Measurements from ENCODE around the gene FAIM2. TPM values are rescaled to one million over a fixed set of nuclear protein-coding genes. Genes with fewer than 3 reads are reported as not detected.
"Not testable (repeated sequence)": the region's sequence is repeated elsewhere in the genome, so short reads cannot be mapped to it uniquely, and the experiment has no call there.

FAIM2 gene
- total RNA-seq, 2 donors from 2014 or later = 1.0 to 4.9 TPM

- H3K27ac ChIP-seq = no peak overlapping the region
- ATAC-seq (no peak), DNase-seq (no peak)
Observed at GRCh38 chr12:49874142-49874897, 29.4 kb downstream of the FAIM2 start.

GRCh38 chr12:49873361-49873934 lies 30.3 kb downstream of the FAIM2 start:
- Histone ChIP-seq H3K36me3 (replicated peaks in 1 of 2; ENCODE audit: insufficient read depth in 1 of 2, low read depth in 2 of 2) (no peaks in the 10 kb centered on the region), H3K9me3 (no peaks in the 10 kb centered on the region), H3K4me1 (peaks cover 13% of the 10 kb centered on the region), H3K27ac (no peak overlapping the region), H3K27me3 (no peaks in the 10 kb centered on the region), H3K4me3 (no peak overlapping the region)
- DNase-seq (peak in 2 of 4 donors; percentile 26 to 41), ATAC-seq (no peak)
- intact Hi-C loops (cut with DNase I) = no loop called here
- no peak for TF ChIP-seq CTCF (IDR thresholded peaks at IDR 0.05)
- TF ChIP-seq POLR2A (IDR thresholded peaks at IDR 0.05) = no peak
- 72 to 74% methylated on average over 2 to 3 of the region's 3 CpGs for WGBS, 2 donors

More at GRCh38 chr12:49874142-49874897, 29.4 kb downstream of the FAIM2 start:
- H3K9me3 ChIP-seq = no peaks in the 10 kb centered on the region
- 67 to 70% methylated on average over 9 to 12 of the region's 12 CpGs for WGBS, 2 donors
- H3K36me3 ChIP-seq (replicated peaks in 1 of 2; ENCODE audit: insufficient read depth in 1 of 2, low read depth in 2 of 2) = no peaks in the 10 kb centered on the region
- peaks cover 4% of the 10 kb centered on the region for H3K4me1 ChIP-seq
- TF ChIP-seq CTCF (IDR thresholded peaks at IDR 0.05) (no peak), POLR2A (IDR thresholded peaks at IDR 0.05) (no peak)
- intact Hi-C loops (cut with DNase I) = no loop called here
- no peak overlapping the region for H3K4me3 ChIP-seq
- H3K27me3 ChIP-seq = no peaks in the 10 kb centered on the region

- DNase-seq (no peak), ATAC-seq (no peak)
- Histone ChIP-seq H3K9me3 (no peaks in the 10 kb centered on the region), H3K27me3 (no peaks in the 10 kb centered on the region), H3K4me3 (no peak overlapping the region), H3K36me3 (replicated peaks in 1 of 2; ENCODE audit: insufficient read depth in 1 of 2, low read depth in 2 of 2) (no peaks in the 10 kb centered on the region), H3K4me1 (peaks cover 18% of the 10 kb centered on the region), H3K27ac (no peak overlapping the region)
- WGBS, 2 donors = 84 to 87% methylated on average over 3 to 6 of the region's 6 CpGs
- intact Hi-C loops (cut with DNase I) = no loop called here
- TF ChIP-seq POLR2A (IDR thresholded peaks at IDR 0.05) = no peak
- no peak for TF ChIP-seq CTCF (IDR thresholded peaks at IDR 0.05)
Observed at GRCh38 chr12:49872781-49873181, 30.9 kb downstream of the FAIM2 start.

GRCh38 chr12:49872381-49872780 lies 31.3 kb downstream of the FAIM2 start:
- Histone ChIP-seq H3K36me3 (replicated peaks in 1 of 2; ENCODE audit: insufficient read depth in 1 of 2, low read depth in 2 of 2) (no peaks in the 10 kb centered on the region), H3K27ac (no peak overlapping the region), H3K9me3 (no peaks in the 10 kb centered on the region), H3K4me1 (peaks cover 22% of the 10 kb centered on the region), H3K4me3 (no peak overlapping the region), H3K27me3 (no peaks in the 10 kb centered on the region)
- no peak for ATAC-seq
- 83 to 85% methylated on average over 4 to 5 of the region's 5 CpGs for WGBS, 2 donors
- no peak for DNase-seq
- no peak for TF ChIP-seq CTCF (IDR thresholded peaks at IDR 0.05)
- TF ChIP-seq POLR2A (IDR thresholded peaks at IDR 0.05) = no peak
- intact Hi-C loops (cut with DNase I) = no loop called here

GRCh38 chr12:49871811-49872251 lies 31.9 kb downstream of the FAIM2 start:
- intact Hi-C loops (cut with DNase I); DNase-seq; H3K9me3 ChIP-seq; H3K27ac ChIP-seq; H3K4me3 ChIP-seq; H3K27me3 ChIP-seq; H3K36me3 ChIP-seq (replicated peaks in 1 of 2; ENCODE audit: insufficient read depth in 1 of 2, low read depth in 2 of 2); ATAC-seq: not testable (repeated sequence)
- 82 to 87% methylated on average over 6 to 8 of the region's 8 CpGs for WGBS, 2 donors
- peaks cover 28% of the 10 kb centered on the region for H3K4me1 ChIP-seq
